Vagina (tissue), 2 donors: ENCODE measurements around the gene MAP1B.

Experiments
- POLR2A ChIP-seq, 2 donors: fragments of 450-650 bp; IDR thresholded peaks; one replicate each; pipeline ENCODE4 v1.6.1; 2017; ENCODE audit warnings: antibody characterized with exemption in 2 of 2, mild to moderate bottlenecking in 2 of 2, moderate library complexity in 2 of 2
- POLR2AphosphoS5 ChIP-seq, 2 donors: sonication (generic); formaldehyde crosslinking; IDR thresholded peaks; one replicate each; pipeline ENCODE4 v1.9.0; 2017; ENCODE audit warnings: antibody characterized with exemption in 2 of 2, mild to moderate bottlenecking in 2 of 2, low read depth in 1 of 2; ENCODE audit not compliant: insufficient read depth in 1 of 2
- TF ChIP-seq, protein P1 (sequence below), 3 experiments: fragments of 450-650 bp in 2 of 3; fragments of 200-600 bp in 1 of 3; sonication (generic) in 1 of 3; IDR thresholded peaks; one replicate each; pipeline ENCODE4 v1.5.1; 2017 to 2019; ENCODE audit warnings: antibody characterized with exemption in 3 of 3, mild to moderate bottlenecking in 2 of 3, moderate library complexity in 2 of 3

DNA sequence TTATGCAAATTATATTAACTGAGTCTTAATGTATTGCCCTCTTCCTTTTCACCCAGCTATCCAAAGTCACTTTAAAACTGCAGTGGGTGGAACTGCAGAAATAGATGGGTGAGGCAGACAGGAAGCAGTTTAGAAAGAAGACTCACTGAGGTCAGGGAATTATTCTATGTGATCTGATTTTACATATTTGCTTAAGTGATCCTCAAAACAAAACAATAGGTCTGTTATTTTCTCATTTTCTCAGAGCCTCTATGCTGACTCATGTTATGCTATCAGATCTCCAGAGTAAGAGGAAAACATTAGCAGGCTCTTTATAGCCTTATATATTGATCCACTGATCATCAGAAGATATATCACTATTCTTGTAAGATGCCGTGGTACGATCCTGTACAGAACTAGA, 149.3 kb downstream of the MAP1B start:
- TF ChIP-seq, protein P1, sequence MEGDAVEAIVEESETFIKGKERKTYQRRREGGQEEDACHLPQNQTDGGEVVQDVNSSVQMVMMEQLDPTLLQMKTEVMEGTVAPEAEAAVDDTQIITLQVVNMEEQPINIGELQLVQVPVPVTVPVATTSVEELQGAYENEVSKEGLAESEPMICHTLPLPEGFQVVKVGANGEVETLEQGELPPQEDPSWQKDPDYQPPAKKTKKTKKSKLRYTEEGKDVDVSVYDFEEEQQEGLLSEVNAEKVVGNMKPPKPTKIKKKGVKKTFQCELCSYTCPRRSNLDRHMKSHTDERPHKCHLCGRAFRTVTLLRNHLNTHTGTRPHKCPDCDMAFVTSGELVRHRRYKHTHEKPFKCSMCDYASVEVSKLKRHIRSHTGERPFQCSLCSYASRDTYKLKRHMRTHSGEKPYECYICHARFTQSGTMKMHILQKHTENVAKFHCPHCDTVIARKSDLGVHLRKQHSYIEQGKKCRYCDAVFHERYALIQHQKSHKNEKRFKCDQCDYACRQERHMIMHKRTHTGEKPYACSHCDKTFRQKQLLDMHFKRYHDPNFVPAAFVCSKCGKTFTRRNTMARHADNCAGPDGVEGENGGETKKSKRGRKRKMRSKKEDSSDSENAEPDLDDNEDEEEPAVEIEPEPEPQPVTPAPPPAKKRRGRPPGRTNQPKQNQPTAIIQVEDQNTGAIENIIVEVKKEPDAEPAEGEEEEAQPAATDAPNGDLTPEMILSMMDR (IDR thresholded peaks at IDR 0.05): no peak
- no peak for TF ChIP-seq POLR2A (IDR thresholded peaks at IDR 0.05)
- TF ChIP-seq POLR2AphosphoS5 (IDR thresholded peaks at IDR 0.05; ENCODE audit: insufficient read depth in 1 of 2, low read depth in 1 of 2): no peak
